Measurements from ENCODE around the gene ARHGAP29. TPM values are rescaled to one million over a fixed set of nuclear protein-coding genes. Genes with fewer than 3 reads are reported as not detected.

ARHGAP29 gene
- total and polyA plus RNA-seq, 2 of the 4 experiments (the other 2 are of a cell fraction), result 19.1 to 30.3 TPM

GRCh38 chr1:94144836-94145235, 92.5 kb downstream of the ARHGAP29 start:
- no peak for ATAC-seq (ENCODE audit: low read depth)
- H3K9ac ChIP-seq (ENCODE audit: low read depth, low read length), result no peak overlapping the region
- no peak overlapping the region for H4K8ac ChIP-seq (ENCODE audit: low read depth in 2 of 2, low read length in 2 of 2)
- ChIA-PET CTCF (no interaction called here), POLR2A (ENCODE audit: unreplicated experiment) (no interaction called here)
- no peak overlapping the region for H2BK20ac ChIP-seq (ENCODE audit: low read depth, low read length)
- no CpG with 5 or more reads among the region's 1 CpG for WGBS, 2 experiments (ENCODE audit: extremely low coverage in 2 of 2, insufficient read length in 1 of 2)
- H2BK15ac ChIP-seq (ENCODE audit: low read depth, low read length), result no peak overlapping the region
- no peak overlapping the region for H3K4me3 ChIP-seq (ENCODE audit: insufficient read depth, low read depth, low read length)
- H3K18ac ChIP-seq (ENCODE audit: low read depth, low read length), result no peak overlapping the region
- H3K9me3 ChIP-seq (ENCODE audit: control insufficient read depth, insufficient read depth, low read length), result no peaks in the 10 kb centered on the region
- no peak for TF ChIP-seq RFX5 (IDR thresholded peaks at IDR 0.05; ENCODE audit: low read depth, low read length)
- no peak for TF ChIP-seq CHD1 (IDR thresholded peaks at IDR 0.05; ENCODE audit: low read depth, low read length)
- TF ChIP-seq POLR2A (IDR thresholded peaks at IDR 0.05; ENCODE audit: low read depth, low read length), result no peak
- TF ChIP-seq RCOR1 (IDR thresholded peaks at IDR 0.05; ENCODE audit: insufficient replicate concordance, low read length), result no peak
- no peak for TF ChIP-seq MAFK (IDR thresholded peaks at IDR 0.05; ENCODE audit: low read depth, low read length)
- no peak for TF ChIP-seq NFE2L2 (IDR thresholded peaks at IDR 0.05; ENCODE audit: low read depth, low read length)
- no peak for TF ChIP-seq BHLHE40 (IDR thresholded peaks at IDR 0.05; ENCODE audit: low read depth, low read length)
- TF ChIP-seq USF2 (IDR thresholded peaks at IDR 0.05; ENCODE audit: low read depth, low read length), result no peak
- TF ChIP-seq SMC3 (IDR thresholded peaks at IDR 0.05; ENCODE audit: low read depth, low read length), result no peak
- no peak for TF ChIP-seq ELK1 (IDR thresholded peaks at IDR 0.05; ENCODE audit: borderline replicate concordance, low read depth, low read length)
- no peak for TF ChIP-seq CEBPB (IDR thresholded peaks at IDR 0.05; ENCODE audit: low read depth, low read length)
- no peak for TF ChIP-seq RAD21 (IDR thresholded peaks at IDR 0.05; ENCODE audit: low read length)
- TF ChIP-seq CTCF (conservative IDR thresholded peaks at IDR 0.05; ENCODE audit: low read depth, low read length), result no peak
- no peak for TF ChIP-seq MXI1 (IDR thresholded peaks at IDR 0.05; ENCODE audit: borderline replicate concordance, low read depth, low read length)
- no peak for TF ChIP-seq MAZ (IDR thresholded peaks at IDR 0.05; ENCODE audit: borderline replicate concordance, low read depth, low read length)
- TF ChIP-seq FOS (IDR thresholded peaks at IDR 0.05; ENCODE audit: low read depth, low read length), result no peak
- no peak overlapping the region for H2BK5ac ChIP-seq (ENCODE audit: low read depth, low read length, poor library complexity, severe bottlenecking)
- H3K4me2 ChIP-seq (ENCODE audit: low read depth, low read length), result no peak overlapping the region
- H2AFZ ChIP-seq (replicated peaks; ENCODE audit: low read length, poor library complexity), result no peak overlapping the region
- H3K4ac ChIP-seq (ENCODE audit: low read depth, low read length), result no peak overlapping the region
- H3K4me1 ChIP-seq (ENCODE audit: control insufficient read depth, insufficient read depth, low read length), result peaks cover 4% of the 10 kb centered on the region; the same call in 1 of the 2 replicates
- no peaks in the 10 kb centered on the region for H3K9me1 ChIP-seq (ENCODE audit: insufficient read depth, low read length)
- no peak overlapping the region for H3K23ac ChIP-seq (ENCODE audit: low read depth, low read length)
- H3K27me3 ChIP-seq (ENCODE audit: control insufficient read depth, insufficient read depth, low read length), result no peaks in the 10 kb centered on the region; the same call in 1 of the 2 replicates
- no peak overlapping the region for H2AK5ac ChIP-seq (ENCODE audit: low read depth, low read length)
- intact Hi-C loops (cut with micrococcal nuclease), result loop anchor here (5.0 kb wide), 1 partner anchor 38 kb away; no protein-coding TSS in a partner anchor
- no peaks in the 10 kb centered on the region for H4K20me1 ChIP-seq (ENCODE audit: insufficient read depth, low read length)
- no peak overlapping the region for H2AK9ac ChIP-seq (replicated peaks; ENCODE audit: low read depth, low read length, poor library complexity)
- no peak overlapping the region for H3K27ac ChIP-seq (ENCODE audit: insufficient read depth, low read length)
- H2BK120ac ChIP-seq (ENCODE audit: low read depth, low read length), result no peak overlapping the region
- in situ Hi-C loops (cut with MboI; ENCODE audit: low sequenced_read_pairs), result no loop called here
- no peak overlapping the region for H4K91ac ChIP-seq (ENCODE audit: insufficient read depth, low read depth, low read length)
- no peak overlapping the region for H4K5ac ChIP-seq (ENCODE audit: low read depth, low read length)
- no peak overlapping the region for H3K14ac ChIP-seq (replicated peaks; ENCODE audit: low read depth, low read length)
- BruUV-seq (replicated peaks), result no TSS peak
- dilution Hi-C loops (cut with HindIII; ENCODE audit: low sequenced_read_pairs, unreplicated experiment), result no loop called here
- no peak for DNase-seq
- H3K79me1 ChIP-seq (ENCODE audit: low read depth in 1 of 2, low read length in 2 of 2), result no peaks in the 10 kb centered on the region
- H3K56ac ChIP-seq (ENCODE audit: extremely low read depth, insufficient read depth, low read length), result no peak overlapping the region
- no peaks in the 10 kb centered on the region for H3K36me3 ChIP-seq (ENCODE audit: control insufficient read depth, insufficient read depth, low read length)

All from IMR-90 (cell line).